Fibroblast of the aortic adventitia (primary cell): ENCODE data around the gene MYO7A. TPM values are rescaled to one million over a fixed set of nuclear protein-coding genes. Genes with fewer than 3 reads are reported as not detected.

Experiments
- DNase-seq: peaks from one replicate; pipeline ENCODE4 v3.0.0-alpha.2; 2010; ENCODE audit warnings: low read depth
- H3K4me3 ChIP-seq: 2 replicates; pipeline ENCODE4 v1.5.1; 2011; ENCODE audit warnings: low read depth, mild to moderate bottlenecking, control low read depth, low read length, moderate library complexity
- total RNA-seq: library from RNA; depleted of rRNA; stranded (reverse); fragments of >200 nt; gene quantifications from 2 replicates; pipeline ENCODE4 v1.2.3, GENCODE V29; 2012; ENCODE audit warnings: low replicate concordance
- TF ChIP-seq, protein P1 (sequence below): IDR thresholded peaks from 2 replicates; pipeline ENCODE4 v1.5.1; 2011; ENCODE audit warnings: mild to moderate bottlenecking, low read length, control low read depth, inconsistent platforms; ENCODE audit not compliant: insufficient read depth

The MYO7A gene
- total RNA-seq, 1 donor = 0.45 TPM

DNA sequence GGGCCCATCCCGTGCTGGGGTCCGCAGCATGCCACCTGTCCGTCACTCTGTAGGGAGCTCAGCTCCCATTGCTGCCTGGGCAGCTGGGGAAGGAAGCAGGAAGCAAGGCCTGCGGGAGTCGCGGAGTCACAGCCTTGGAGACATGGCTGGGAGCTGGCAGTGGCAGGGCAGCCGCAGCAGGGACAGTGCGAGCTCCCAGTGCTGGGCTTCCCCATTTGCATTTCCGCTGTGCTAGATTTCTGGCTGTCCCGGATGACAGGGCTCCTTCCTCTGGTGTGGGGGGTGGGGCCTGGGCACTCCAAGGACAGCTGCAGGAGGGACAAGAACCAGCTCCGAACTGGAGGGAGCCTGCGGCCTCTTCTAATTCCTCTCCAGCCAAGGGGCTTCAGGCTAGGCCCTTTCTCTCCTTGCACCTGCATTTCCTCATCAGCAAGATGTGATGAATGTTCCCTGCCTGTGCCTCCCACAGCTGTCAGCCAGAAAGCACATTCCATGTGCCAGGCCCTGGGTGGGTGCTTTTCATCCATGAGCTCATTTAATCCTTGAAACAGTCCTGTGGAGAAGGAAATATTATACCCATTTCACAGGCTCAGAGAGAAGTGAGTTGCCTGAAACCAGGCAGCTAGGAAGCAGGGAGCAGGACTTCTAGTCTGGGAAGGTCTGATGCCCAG, 48.0 kb downstream of the MYO7A start:
- TF ChIP-seq, protein P1, sequence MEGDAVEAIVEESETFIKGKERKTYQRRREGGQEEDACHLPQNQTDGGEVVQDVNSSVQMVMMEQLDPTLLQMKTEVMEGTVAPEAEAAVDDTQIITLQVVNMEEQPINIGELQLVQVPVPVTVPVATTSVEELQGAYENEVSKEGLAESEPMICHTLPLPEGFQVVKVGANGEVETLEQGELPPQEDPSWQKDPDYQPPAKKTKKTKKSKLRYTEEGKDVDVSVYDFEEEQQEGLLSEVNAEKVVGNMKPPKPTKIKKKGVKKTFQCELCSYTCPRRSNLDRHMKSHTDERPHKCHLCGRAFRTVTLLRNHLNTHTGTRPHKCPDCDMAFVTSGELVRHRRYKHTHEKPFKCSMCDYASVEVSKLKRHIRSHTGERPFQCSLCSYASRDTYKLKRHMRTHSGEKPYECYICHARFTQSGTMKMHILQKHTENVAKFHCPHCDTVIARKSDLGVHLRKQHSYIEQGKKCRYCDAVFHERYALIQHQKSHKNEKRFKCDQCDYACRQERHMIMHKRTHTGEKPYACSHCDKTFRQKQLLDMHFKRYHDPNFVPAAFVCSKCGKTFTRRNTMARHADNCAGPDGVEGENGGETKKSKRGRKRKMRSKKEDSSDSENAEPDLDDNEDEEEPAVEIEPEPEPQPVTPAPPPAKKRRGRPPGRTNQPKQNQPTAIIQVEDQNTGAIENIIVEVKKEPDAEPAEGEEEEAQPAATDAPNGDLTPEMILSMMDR = no peak
- no peak for DNase-seq
- H3K4me3 ChIP-seq = no peak overlapping the region

DNA sequence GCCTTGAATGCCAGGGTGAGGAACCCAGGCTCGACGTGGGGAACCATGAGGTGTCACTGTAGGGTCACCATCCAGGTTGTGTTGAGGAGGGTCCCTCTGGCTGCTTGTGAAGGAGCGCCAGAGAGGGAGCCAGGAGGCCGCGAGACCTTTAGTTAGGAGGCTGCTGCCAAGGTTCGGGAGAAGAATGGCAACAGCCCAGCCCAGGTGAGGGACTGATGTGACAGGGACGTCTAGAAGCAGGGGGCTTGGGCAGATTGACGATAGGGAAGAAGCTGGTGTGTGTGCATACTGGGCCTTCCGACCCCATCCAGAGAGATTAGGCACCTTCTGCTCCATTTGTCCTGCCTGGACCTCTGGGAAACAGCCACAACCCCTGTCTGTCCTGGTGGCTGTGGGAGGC, 49.0 kb downstream of the MYO7A start:
- no peak for DNase-seq
- TF ChIP-seq, protein P1 = no peak
- no peak overlapping the region for H3K4me3 ChIP-seq

DNA sequence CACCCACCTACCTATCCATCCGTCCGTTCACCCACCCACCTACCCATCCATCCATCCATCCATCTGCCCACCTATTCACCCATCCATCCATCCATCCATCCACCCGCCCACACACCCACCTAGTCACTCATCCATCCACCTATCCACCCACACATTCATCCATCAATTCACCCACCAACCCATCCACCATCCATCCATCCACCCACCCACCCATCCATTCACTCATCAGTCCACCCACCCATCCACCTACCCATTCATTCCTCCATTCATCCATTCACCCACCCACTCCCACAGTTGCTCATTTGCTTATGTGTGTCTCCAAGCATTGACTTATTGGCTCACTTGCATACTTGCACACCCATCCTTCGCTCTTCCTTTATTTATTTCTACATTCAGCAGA, 50.1 kb downstream of the MYO7A start:
- H3K4me3 ChIP-seq = no peak overlapping the region
- TF ChIP-seq, protein P1 = no peak
- no peak for DNase-seq

DNA sequence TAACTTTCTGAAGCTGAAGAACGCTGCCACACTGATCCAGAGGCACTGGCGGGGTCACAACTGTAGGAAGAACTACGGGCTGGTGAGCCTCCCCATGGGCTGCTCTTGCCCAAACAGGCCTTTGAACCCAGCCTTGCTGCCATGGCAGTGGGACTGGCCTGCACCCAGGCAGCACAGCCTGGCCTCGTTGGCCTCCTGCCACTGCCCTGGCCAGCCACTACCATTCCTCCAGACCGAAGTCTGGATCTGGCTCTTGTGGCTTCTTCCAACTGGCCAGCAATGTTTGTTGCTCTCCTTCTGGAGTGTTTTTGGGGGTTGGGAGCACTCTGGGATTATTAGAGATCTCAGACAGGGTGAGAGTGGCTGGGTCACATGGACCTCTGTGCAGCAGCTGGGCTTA, 51.0 kb downstream of the MYO7A start:
- H3K4me3 ChIP-seq = no peak overlapping the region
- TF ChIP-seq, protein P1 = no peak
- no peak for DNase-seq

DNA sequence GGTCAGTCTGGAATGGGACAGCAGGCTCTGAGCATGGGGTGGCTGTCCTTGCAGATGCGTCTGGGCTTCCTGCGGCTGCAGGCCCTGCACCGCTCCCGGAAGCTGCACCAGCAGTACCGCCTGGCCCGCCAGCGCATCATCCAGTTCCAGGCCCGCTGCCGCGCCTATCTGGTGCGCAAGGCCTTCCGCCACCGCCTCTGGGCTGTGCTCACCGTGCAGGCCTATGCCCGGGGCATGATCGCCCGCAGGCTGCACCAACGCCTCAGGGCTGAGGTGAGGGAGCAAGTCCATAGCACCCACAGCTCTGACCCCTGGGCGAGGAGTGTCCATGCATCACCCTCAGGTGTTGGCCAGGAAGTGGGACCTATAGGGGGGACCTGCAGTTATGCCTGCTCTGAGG, 51.6 kb downstream of the MYO7A start:
- H3K4me3 ChIP-seq = no peak overlapping the region
- TF ChIP-seq, protein P1 = no peak
- no peak for DNase-seq

DNA sequence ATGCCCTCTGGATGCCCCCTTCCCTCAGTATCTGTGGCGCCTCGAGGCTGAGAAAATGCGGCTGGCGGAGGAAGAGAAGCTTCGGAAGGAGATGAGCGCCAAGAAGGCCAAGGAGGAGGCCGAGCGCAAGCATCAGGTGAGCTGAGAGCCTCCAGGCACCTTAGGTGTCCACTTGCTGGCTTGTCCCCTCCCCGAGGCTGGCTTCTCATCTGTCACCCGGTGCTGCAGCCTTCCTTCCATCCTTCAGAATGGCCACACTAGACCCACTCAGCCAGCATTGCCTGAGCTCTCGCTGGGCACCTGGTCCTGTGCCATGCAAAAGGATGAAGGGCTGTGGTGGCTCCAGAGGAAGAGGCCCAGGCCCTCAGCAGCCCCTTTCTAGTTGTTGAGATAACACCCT, 52.3 kb downstream of the MYO7A start:
- TF ChIP-seq, protein P1 = no peak
- no peak overlapping the region for H3K4me3 ChIP-seq
- no peak for DNase-seq

DNA sequence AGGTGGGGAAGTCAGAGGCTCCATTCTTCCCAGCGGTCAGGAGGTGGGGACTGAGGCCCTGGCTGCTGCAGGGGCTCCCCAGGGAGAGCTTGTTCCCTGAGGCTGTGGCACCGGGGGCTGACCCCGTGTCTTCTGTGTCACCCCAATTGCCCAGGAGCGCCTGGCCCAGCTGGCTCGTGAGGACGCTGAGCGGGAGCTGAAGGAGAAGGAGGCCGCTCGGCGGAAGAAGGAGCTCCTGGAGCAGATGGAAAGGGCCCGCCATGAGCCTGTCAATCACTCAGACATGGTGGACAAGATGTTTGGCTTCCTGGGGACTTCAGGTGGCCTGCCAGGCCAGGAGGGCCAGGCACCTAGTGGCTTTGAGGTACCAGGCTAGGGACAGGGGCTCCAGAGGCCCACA, 53.2 kb downstream of the MYO7A start:
- DNase-seq = no peak
- TF ChIP-seq, protein P1 = no peak
- H3K4me3 ChIP-seq = no peak overlapping the region
